ENCODE data around the gene NOC4L.

GRCh38 chr12:132115500-132115899 lies 28.8 kb upstream of the NOC4L start:
- TF ChIP-seq CTCF (IDR thresholded peaks at IDR 0.05; ENCODE audit: insufficient read depth, low read length, poor library complexity, severe bottlenecking): no peak
- TF ChIP-seq EZH2phosphoT487 (conservative IDR thresholded peaks at IDR 0.05; ENCODE audit: low read length): no peak

All from SU-DHL-6 (cell line).